Measurements from ENCODE around the gene GYPC. TPM values are rescaled to one million over a fixed set of nuclear protein-coding genes. Genes with fewer than 3 reads are reported as not detected.

Gene GYPC
- total RNA-seq, 4 donors from 2014 or later = 4.1 to 55.7 (median 12.6) TPM

GRCh38 chr2:126736133-126736874 lies 80.3 kb downstream of the GYPC start:
- Histone ChIP-seq H3K27ac (no peak overlapping the region), H3K4me1 (no peaks in the 10 kb centered on the region), H3K9me3 (no peaks in the 10 kb centered on the region), H3K27me3 (no peaks in the 10 kb centered on the region), H3K4me3 (no peak overlapping the region), H3K36me3 (no peaks in the 10 kb centered on the region)
- TF ChIP-seq POLR2A (IDR thresholded peaks at IDR 0.05) = no peak
- TF ChIP-seq, protein P1, sequence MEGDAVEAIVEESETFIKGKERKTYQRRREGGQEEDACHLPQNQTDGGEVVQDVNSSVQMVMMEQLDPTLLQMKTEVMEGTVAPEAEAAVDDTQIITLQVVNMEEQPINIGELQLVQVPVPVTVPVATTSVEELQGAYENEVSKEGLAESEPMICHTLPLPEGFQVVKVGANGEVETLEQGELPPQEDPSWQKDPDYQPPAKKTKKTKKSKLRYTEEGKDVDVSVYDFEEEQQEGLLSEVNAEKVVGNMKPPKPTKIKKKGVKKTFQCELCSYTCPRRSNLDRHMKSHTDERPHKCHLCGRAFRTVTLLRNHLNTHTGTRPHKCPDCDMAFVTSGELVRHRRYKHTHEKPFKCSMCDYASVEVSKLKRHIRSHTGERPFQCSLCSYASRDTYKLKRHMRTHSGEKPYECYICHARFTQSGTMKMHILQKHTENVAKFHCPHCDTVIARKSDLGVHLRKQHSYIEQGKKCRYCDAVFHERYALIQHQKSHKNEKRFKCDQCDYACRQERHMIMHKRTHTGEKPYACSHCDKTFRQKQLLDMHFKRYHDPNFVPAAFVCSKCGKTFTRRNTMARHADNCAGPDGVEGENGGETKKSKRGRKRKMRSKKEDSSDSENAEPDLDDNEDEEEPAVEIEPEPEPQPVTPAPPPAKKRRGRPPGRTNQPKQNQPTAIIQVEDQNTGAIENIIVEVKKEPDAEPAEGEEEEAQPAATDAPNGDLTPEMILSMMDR (IDR thresholded peaks at IDR 0.05) = no peak
- DNase-seq = no peak
- 51 to 63% methylated on average over 7 to 8 of the region's 8 CpGs for WGBS, 2 donors
- intact Hi-C loops (cut with DNase I) = no loop called here

- intact Hi-C loops (cut with DNase I) = no loop called here
- no peaks in the 10 kb centered on the region for H3K27me3 ChIP-seq
- H3K4me1 ChIP-seq = no peaks in the 10 kb centered on the region
- H3K9me3 ChIP-seq = no peaks in the 10 kb centered on the region
- no peaks in the 10 kb centered on the region for H3K36me3 ChIP-seq
- H3K4me3 ChIP-seq = no peak overlapping the region
- DNase-seq = no peak
- TF ChIP-seq, protein P1 (IDR thresholded peaks at IDR 0.05) = no peak
- no peak for TF ChIP-seq POLR2A (IDR thresholded peaks at IDR 0.05)
- no peak overlapping the region for H3K27ac ChIP-seq
- 83 to 100% methylated on average over 1 of the region's 1 CpG for WGBS, 2 donors
Observed at GRCh38 chr2:126739141-126739540, 83.2 kb downstream of the GYPC start.

DNA sequence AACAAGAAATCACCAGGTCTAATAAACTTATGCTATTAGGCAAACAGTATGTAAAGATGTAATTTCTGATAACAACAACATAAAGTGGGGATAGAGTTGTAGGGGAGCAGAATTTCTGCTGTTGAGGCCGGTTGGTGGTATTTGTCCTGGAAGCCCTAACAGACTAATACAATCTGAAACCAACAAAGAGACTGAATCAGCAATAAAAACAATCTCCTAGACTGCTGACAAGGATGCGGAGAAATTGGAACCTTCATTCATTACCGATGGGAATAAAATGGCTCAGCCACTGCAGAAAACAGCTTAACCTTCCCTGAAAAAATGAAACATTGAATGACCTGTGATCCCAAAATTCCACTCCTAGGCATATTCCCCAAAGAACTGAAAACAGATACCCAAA lies 88.7 kb downstream of the GYPC start:
- Histone ChIP-seq H3K4me3 (no peak overlapping the region), H3K36me3 (no peaks in the 10 kb centered on the region), H3K4me1 (no peaks in the 10 kb centered on the region), H3K27ac (no peak overlapping the region), H3K27me3 (no peaks in the 10 kb centered on the region), H3K9me3 (no peaks in the 10 kb centered on the region)
- DNase-seq = no peak
- TF ChIP-seq POLR2A (IDR thresholded peaks at IDR 0.05) = no peak
- TF ChIP-seq, protein P1 (IDR thresholded peaks at IDR 0.05) = no peak
- 79 to 81% methylated on average over 3 of the region's 3 CpGs for WGBS, 2 donors
- intact Hi-C loops (cut with DNase I) = no loop called here

Small RNAs within 50 kb of the gene (small RNA-seq; reads per million reads assigned to genes)
- gene RNU6-675P = 0 to 0.14 (median 0) reads per million in 4 donors

Other genes starting within 250 kb of the GYPC start
- gene TEX51, start 242.7 kb downstream of the GYPC start, total RNA-seq = not detected